Ovary (tissue), 9 donors: ENCODE measurements around the gene OR2V2. TPM values are rescaled to one million over a fixed set of nuclear protein-coding genes. Genes with fewer than 3 reads are reported as not detected.
"Not testable (repeated sequence)": the region's sequence is repeated elsewhere in the genome, so short reads cannot be mapped to it uniquely, and the experiment has no call there.

Experiments used
- DNase-seq, 5 donors: peaks; one replicate each; pipeline ENCODE4 v3.0.0-alpha.2; 2019 to 2020
- H3K27ac ChIP-seq, 2 donors: fragments of 200-600 bp; one replicate each; pipeline versions ENCODE4 v1.5.1 to v1.8.0; 2019 to 2022
- H3K27me3 ChIP-seq: fragments of 200-600 bp; one replicate; pipeline ENCODE4 v1.8.0; 2022
- H3K36me3 ChIP-seq: fragments of 200-600 bp; sonication (generic); one replicate; pipeline ENCODE4 v1.5.1; 2019
- H3K4me1 ChIP-seq: one replicate; pipeline ENCODE4 v1.8.1; 2013; ENCODE audit warnings: mild to moderate bottlenecking, moderate library complexity; ENCODE audit not compliant: insufficient read depth
- H3K4me3 ChIP-seq: fragments of 200-600 bp; sonication (generic); one replicate; pipeline ENCODE4 v1.5.1; 2017
- H3K9me3 ChIP-seq, 2 donors: fragments of 200-600 bp in 1 of 2; sonication (generic) in 1 of 2; one replicate each; pipeline versions ENCODE4 v1.5.1 to v1.8.1; 2013 to 2019; ENCODE audit warnings: mild to moderate bottlenecking in 1 of 2, moderate library complexity in 1 of 2
- EP300 ChIP-seq: sonication (generic); formaldehyde crosslinking; IDR thresholded peaks from one replicate; pipeline ENCODE4 v1.6.1; 2017; ENCODE audit warnings: antibody characterized with exemption
- POLR2A ChIP-seq: fragments of 450-650 bp; IDR thresholded peaks from one replicate; pipeline ENCODE4 v1.6.1; 2017; ENCODE audit warnings: antibody characterized with exemption, mild to moderate bottlenecking, moderate library complexity
- WGBS, 3 donors: extraction: QIAGEN DNeasy Blood & Tissue Kit in 1 of 3; methylation state at CpG; one replicate each; pipeline versions ENCODE4 v1.1.5 to v1.1.7; 2013 to 2017; 5-methylcytosine and 5-hydroxymethylcytosine counted together
- intact Hi-C, 4 donors: fragments of 100-400 bp; cut with DNase I; formaldehyde crosslinking; loops; one replicate each; pipeline versions ENCODE4 v1.11.0 to v1.15.1; 2022 to 2023
- polyA plus RNA-seq, 2 donors: library from polyadenylated mRNA; stranded (reverse); fragments of 200-250 nt in 1 of 2; fragments of 350-450 nt in 1 of 2; fragmentation: Illumina TruSeq in 1 of 2; extraction: RNeasy Lipid Tissue Mini Kit (QIAGEN cat#74804) in 1 of 2; gene quantifications; one replicate each; pipeline ENCODE4 v1.2.3, GENCODE V29; 2013 to 2014
- total RNA-seq, 7 donors: library from RNA; depleted of rRNA in 2 of 7; stranded (reverse); fragments of >200 nt in 2 of 7; fragmentation: NEBNext Ultra II Directional in 3 of 7; extraction: Animal tissue kit (Norgen Biotek cat#: 25700) in 3 of 7; gene quantifications; one replicate each; pipeline versions ENCODE4 v1.1.0 to v1.2.4, GENCODE V29; 2016 to 2023
- TF ChIP-seq, protein P1 (sequence below), 3 donors: fragments of 450-650 bp in 2 of 3; fragments of 200-600 bp in 1 of 3; IDR thresholded peaks; one replicate each; pipeline versions ENCODE4 v1.5.1 to v1.8.0; 2016 to 2022; ENCODE audit warnings: antibody characterized with exemption in 3 of 3, mild to moderate bottlenecking in 1 of 3
- donor health status: DM: no; HTN: no; CAD: no; lungs with moderate emphysema.
- donor health status: DM: no; HTN: no; CAD: no.
- donor health status: Bipolar disorder and iron deficiency.
- donor health status: DM: yes; HTN: yes; CAD: no.
- donor health status: DM: no; HTN: no; CAD: no.
- donor health status: DM: yes; HTN: yes; CAD: no.

Gene OR2V2
- total and polyA plus RNA-seq, 9 donors, result 0.80 TPM; not detected in 8

DNA sequence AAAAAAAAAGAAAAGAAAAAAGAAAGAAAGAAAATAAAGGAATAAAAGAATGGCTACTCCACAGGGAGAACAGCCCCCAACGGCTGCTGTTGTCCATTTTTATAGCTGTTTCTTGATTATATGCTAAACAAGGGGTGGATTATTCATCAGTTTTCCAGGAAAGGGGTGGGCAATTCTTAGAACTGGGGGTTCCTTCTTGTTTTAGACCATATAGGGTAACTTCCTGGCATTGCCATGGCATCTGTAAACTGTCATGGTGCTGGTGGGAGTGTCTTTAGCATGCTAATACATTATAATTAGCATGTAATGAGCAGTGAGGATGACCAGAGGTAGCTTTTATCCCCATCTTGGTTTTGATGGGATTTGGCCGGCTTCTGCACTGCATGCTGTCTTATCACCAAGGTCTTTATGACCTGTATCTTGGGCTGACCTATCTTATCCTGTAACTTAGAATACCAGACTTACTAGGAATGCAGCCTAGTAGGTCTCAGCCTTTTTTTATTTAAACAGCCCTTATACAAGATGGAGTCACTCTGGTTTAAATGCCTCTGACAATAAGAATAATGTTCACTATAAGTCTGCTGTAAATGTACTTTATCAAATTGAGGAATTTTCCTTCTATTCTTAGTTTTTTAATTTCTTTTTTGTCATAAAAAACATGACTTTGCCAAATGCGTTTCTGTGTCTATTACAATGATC lies 29.0 kb downstream of the OR2V2 start:
- 49 to 55% (median 54%) methylated on average over 3 of the region's 3 CpGs for WGBS, 3 donors
- Histone ChIP-seq H3K4me3 (no peak overlapping the region), H3K36me3 (no peaks in the 10 kb centered on the region), H3K27ac (no peak overlapping the region), H3K9me3 (no peaks in the 10 kb centered on the region), H3K4me1 (no peaks in the 10 kb centered on the region), H3K27me3 (peaks cover 6% of the 10 kb centered on the region)
- TF ChIP-seq POLR2A, result no peak
- no peak for TF ChIP-seq EP300
- TF ChIP-seq, protein P1, sequence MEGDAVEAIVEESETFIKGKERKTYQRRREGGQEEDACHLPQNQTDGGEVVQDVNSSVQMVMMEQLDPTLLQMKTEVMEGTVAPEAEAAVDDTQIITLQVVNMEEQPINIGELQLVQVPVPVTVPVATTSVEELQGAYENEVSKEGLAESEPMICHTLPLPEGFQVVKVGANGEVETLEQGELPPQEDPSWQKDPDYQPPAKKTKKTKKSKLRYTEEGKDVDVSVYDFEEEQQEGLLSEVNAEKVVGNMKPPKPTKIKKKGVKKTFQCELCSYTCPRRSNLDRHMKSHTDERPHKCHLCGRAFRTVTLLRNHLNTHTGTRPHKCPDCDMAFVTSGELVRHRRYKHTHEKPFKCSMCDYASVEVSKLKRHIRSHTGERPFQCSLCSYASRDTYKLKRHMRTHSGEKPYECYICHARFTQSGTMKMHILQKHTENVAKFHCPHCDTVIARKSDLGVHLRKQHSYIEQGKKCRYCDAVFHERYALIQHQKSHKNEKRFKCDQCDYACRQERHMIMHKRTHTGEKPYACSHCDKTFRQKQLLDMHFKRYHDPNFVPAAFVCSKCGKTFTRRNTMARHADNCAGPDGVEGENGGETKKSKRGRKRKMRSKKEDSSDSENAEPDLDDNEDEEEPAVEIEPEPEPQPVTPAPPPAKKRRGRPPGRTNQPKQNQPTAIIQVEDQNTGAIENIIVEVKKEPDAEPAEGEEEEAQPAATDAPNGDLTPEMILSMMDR (IDR thresholded peaks at IDR 0.05), result no peak
- DNase-seq, result no peak
- intact Hi-C loops, result no loop called here

DNA sequence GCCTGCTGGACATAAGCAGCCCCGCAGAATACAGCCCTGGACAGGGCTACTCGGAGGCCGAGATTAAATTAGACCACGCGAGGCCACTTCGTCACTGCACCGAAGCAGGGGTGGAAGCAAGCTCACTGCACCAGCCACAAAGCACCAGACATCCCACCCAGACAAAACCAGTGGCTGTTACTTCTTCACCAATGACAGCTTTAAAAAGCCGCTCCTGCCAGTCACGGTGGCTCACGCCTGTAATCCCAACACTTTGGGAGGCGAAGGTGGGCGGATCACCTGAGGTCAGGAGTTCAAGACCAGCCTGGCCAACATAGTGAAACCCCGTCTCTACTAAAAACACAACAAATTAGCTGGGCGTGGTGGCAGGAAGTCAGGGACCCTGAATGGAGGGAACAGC lies 30.2 kb downstream of the OR2V2 start:
- 61 to 71% (median 68%) methylated on average over 14 of the region's 14 CpGs for WGBS, 3 donors
- intact Hi-C loops, H3K36me3 ChIP-seq, H3K27ac ChIP-seq, H3K4me3 ChIP-seq, DNase-seq, H3K4me1 ChIP-seq, H3K27me3 ChIP-seq, H3K9me3 ChIP-seq: not testable (repeated sequence)

DNA sequence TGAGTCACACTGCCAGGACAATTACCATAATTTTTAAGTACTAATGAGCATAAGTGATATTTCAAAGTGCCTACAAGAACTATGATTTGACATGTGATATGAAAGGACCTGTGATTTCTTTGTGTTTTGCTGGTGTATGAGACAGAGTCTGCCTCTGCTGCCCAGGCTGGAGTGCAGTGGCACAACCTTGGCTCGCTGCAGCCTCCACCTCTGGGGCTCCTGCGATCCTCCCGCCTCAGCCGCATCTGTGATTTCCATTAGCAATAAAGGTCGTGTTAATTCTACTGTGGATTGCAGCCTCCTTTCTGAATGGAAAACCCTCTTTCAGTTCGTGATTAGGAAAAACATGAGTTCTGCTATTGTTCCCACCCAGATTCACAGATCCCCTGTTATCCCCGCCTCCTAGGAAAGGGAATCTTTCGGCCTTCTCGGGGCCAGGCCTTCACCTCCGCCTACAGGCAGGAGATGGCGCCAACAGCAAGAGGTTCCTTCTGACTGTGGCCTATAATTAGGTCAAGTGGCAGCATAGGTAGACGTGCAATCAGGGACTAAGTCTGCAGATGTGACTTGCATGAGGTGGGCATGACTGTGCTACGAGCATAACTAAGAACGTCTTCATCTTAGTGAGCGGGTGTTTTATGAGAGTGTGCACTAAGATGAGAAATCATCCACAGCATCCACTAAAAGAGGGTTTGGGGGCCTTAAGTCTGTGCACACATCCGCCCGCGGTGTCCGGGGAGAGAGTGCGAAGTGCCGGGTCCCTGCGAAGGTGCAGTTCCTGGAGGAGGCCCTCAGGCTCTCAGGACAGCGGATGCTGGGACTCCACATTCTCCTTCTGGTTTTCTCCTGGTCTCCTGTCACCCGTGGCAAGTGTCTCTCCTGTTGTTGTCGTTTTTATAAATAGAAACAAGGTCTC lies 34.5 kb downstream of the OR2V2 start:
- no peak for TF ChIP-seq POLR2A
- TF ChIP-seq, protein P1 (IDR thresholded peaks at IDR 0.05), result peak in 1 of 3 donors; percentile 34
- H3K27me3 ChIP-seq, result no peaks in the 10 kb centered on the region
- no peaks in the 10 kb centered on the region for H3K9me3 ChIP-seq
- intact Hi-C loops, result loop anchor here in 2 of 4 donors (10.0 kb wide), 1 partner anchor 397 kb away; no protein-coding TSS in a partner anchor
- H3K4me1 ChIP-seq, result no peaks in the 10 kb centered on the region
- H3K4me3 ChIP-seq, result no peak overlapping the region
- no peak overlapping the region for H3K27ac ChIP-seq
- no peak for DNase-seq
- WGBS, 3 donors, result 53 to 62% (median 55%) methylated on average over 25 of the region's 25 CpGs
- no peaks in the 10 kb centered on the region for H3K36me3 ChIP-seq

DNA sequence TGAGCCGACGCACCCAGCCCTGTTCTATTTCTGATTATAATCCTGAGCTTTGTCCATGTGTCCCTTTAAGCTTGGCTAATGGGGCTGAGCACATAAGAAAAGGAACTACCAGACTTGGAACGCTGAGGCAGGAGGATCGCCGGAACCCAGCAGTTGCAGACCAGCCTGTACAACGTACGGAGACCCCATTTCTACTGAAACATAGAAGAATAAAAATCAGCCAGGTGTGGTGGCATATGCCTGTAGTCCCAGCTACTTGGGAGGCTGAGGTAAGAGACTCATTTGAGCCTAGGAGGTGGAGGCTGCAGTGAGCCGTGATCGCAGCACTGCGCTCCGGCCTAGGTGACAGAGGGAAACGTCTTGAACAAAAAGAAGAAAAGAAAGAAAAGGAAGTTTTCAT lies 35.3 kb downstream of the OR2V2 start:
- Histone ChIP-seq H3K36me3 (no peaks in the 10 kb centered on the region), H3K4me3 (no peak overlapping the region), H3K27ac (no peak overlapping the region), H3K27me3 (no peaks in the 10 kb centered on the region), H3K9me3 (no peaks in the 10 kb centered on the region), H3K4me1 (peaks cover 2% of the 10 kb centered on the region)
- no peak for DNase-seq
- TF ChIP-seq EP300, result no peak
- TF ChIP-seq, protein P1 (IDR thresholded peaks at IDR 0.05), result no peak
- TF ChIP-seq POLR2A, result no peak
- 68 to 82% (median 74%) methylated on average over 12 of the region's 12 CpGs for WGBS, 3 donors
- intact Hi-C loops, result loop anchor here in 2 of 4 donors (10.0 kb wide), 1 partner anchor 398 kb away; no protein-coding TSS in a partner anchor
